HEK293 (cell line): ENCODE data around the gene UST.

Experiments used
- CTCF ChIP-seq: fragments of 450-650 bp; formaldehyde crosslinking; IDR thresholded peaks from 2 replicates; pipeline ENCODE4 v1.5.1; 2016; ENCODE audit warnings: missing biosample characterization, missing genetic modification characterization
- HOXA7 ChIP-seq: sonication (generic); formaldehyde crosslinking; IDR thresholded peaks from 2 replicates; pipeline ENCODE4 v1.8.1; 2022; ENCODE audit warnings: missing genetic modification reagents, borderline replicate concordance
- KLF16 ChIP-seq: fragments of 450-650 bp; formaldehyde crosslinking; IDR thresholded peaks from 2 replicates; pipeline ENCODE4 v1.5.1; 2017; ENCODE audit warnings: missing biosample characterization, missing genetic modification characterization
- ZNF140 ChIP-seq: fragments of 450-650 bp; formaldehyde crosslinking; IDR thresholded peaks from 2 replicates; pipeline ENCODE4 v1.5.1; 2016; ENCODE audit warnings: missing biosample characterization, missing genetic modification characterization
- ZNF202 ChIP-seq: fragments of 450-650 bp; formaldehyde crosslinking; IDR thresholded peaks from 2 replicates; pipeline ENCODE4 v1.5.1; 2016; ENCODE audit warnings: missing biosample characterization, missing genetic modification characterization, borderline replicate concordance
- ZNF785 ChIP-seq: fragments of 450-650 bp; formaldehyde crosslinking; IDR thresholded peaks from 2 replicates; pipeline ENCODE4 v1.5.1; 2016; ENCODE audit warnings: missing biosample characterization, missing genetic modification characterization
- ZSCAN30 ChIP-seq: fragments of 450-650 bp; IDR thresholded peaks from 2 replicates; pipeline ENCODE4 v1.5.1; 2018; ENCODE audit warnings: missing biosample characterization, mild to moderate bottlenecking, missing genetic modification characterization, moderate library complexity

GRCh38 chr6:149125309-149125708 is 378.5 kb downstream of the UST start:
- TF ChIP-seq ZNF140 (tag by site-specific recombination): no peak
- no peak for TF ChIP-seq CTCF (tag by site-specific recombination)
- no peak for TF ChIP-seq HOXA7 (CRISPR knock-in tag)
- no peak for TF ChIP-seq ZNF785
- no peak for TF ChIP-seq ZNF202 (tag by site-specific recombination)
- TF ChIP-seq KLF16 (tag by site-specific recombination): no peak
- TF ChIP-seq ZSCAN30 (tag by site-specific recombination): no peak
